Osteocyte (in vitro differentiated cells): ENCODE results near the gene CHPT1. TPM values are rescaled to one million over a fixed set of nuclear protein-coding genes. Genes with fewer than 3 reads are reported as not detected.

Source experiments
- DNase-seq: peaks from one replicate; pipeline ENCODE4 v3.0.0; 2021; ENCODE audit warnings: mixed read lengths; ENCODE audit not compliant: unreplicated experiment; ENCODE audit errors: extremely low spot score
- H3K27ac Mint-ChIP-seq: one replicate; pipeline ENCODE4 v1.8.0; 2021; ENCODE audit warnings: mild to moderate bottlenecking, mixed read lengths; ENCODE audit not compliant: unreplicated experiment
- H3K27me3 Mint-ChIP-seq: one replicate; pipeline ENCODE4 v1.8.0; 2021; ENCODE audit warnings: mixed read lengths; ENCODE audit not compliant: unreplicated experiment
- H3K36me3 Mint-ChIP-seq: one replicate; pipeline ENCODE4 v1.8.0; 2021; ENCODE audit warnings: mixed read lengths; ENCODE audit not compliant: unreplicated experiment
- H3K4me1 Mint-ChIP-seq: one replicate; pipeline ENCODE4 v1.8.0; 2021; ENCODE audit warnings: mixed read lengths; ENCODE audit not compliant: unreplicated experiment
- H3K4me3 Mint-ChIP-seq: one replicate; pipeline ENCODE4 v1.8.0; 2021; ENCODE audit warnings: mild to moderate bottlenecking, moderate library complexity, mixed read lengths; ENCODE audit not compliant: unreplicated experiment
- H3K9me3 Mint-ChIP-seq: one replicate; pipeline ENCODE4 v1.8.0; 2021; ENCODE audit warnings: mixed read lengths; ENCODE audit not compliant: unreplicated experiment
- total RNA-seq: library from RNA; stranded (reverse); gene quantifications from 2 replicates; pipeline ENCODE4 v1.2.1, GENCODE V29; 2021
- TF ChIP-seq, protein P1 (sequence below): fragments of 200-600 bp; sonication (generic); IDR thresholded peaks from 2 replicates; pipeline ENCODE4 v1.5.0; 2021; ENCODE audit warnings: antibody characterized with exemption, mild to moderate bottlenecking, moderate library complexity

The CHPT1 gene
- total RNA-seq, 1 donor from 2014 or later, result 26.7 TPM

DNA sequence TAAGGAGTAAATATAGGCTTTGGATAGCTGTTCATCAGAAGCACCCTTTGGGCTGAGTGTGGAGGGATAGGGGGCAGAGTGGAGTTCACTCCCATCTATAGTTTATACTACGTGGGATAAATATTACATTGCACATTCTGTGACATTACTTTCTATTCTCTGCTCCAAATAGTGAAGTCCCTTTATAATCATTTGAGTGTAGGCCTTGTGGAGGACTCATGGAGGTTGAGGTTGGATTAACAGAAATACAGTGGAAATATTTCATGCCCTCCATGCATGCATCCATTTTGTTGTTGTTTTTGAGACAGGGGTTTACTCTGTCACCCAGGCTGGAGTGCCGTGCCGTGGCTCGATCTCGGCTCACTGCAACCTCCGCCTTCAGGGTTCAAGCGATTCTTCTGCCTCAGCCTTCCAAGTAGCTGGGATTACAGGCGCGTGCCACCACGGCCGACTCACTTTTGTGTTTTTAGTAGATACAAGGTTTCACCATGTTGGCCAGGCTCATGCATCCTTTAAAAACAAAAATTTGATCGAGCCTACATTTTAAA lies 1.4 kb downstream of the CHPT1 start:
- Mint-ChIP-seq H3K27ac (peak overlapping the region; percentile 81), H3K36me3 (no peaks in the 10 kb centered on the region), H3K9me3 (no peaks in the 10 kb centered on the region), H3K4me1 (peaks cover 35% of the 10 kb centered on the region), H3K27me3 (no peaks in the 10 kb centered on the region), H3K4me3 (peak overlapping the region; percentile 87)
- TF ChIP-seq, protein P1, sequence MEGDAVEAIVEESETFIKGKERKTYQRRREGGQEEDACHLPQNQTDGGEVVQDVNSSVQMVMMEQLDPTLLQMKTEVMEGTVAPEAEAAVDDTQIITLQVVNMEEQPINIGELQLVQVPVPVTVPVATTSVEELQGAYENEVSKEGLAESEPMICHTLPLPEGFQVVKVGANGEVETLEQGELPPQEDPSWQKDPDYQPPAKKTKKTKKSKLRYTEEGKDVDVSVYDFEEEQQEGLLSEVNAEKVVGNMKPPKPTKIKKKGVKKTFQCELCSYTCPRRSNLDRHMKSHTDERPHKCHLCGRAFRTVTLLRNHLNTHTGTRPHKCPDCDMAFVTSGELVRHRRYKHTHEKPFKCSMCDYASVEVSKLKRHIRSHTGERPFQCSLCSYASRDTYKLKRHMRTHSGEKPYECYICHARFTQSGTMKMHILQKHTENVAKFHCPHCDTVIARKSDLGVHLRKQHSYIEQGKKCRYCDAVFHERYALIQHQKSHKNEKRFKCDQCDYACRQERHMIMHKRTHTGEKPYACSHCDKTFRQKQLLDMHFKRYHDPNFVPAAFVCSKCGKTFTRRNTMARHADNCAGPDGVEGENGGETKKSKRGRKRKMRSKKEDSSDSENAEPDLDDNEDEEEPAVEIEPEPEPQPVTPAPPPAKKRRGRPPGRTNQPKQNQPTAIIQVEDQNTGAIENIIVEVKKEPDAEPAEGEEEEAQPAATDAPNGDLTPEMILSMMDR, result peak; percentile 37
- no peak for DNase-seq

- DNase-seq, result no peak
- no peaks in the 10 kb centered on the region for H3K9me3 Mint-ChIP-seq
- no peak overlapping the region for H3K27ac Mint-ChIP-seq
- H3K36me3 Mint-ChIP-seq, result no peaks in the 10 kb centered on the region
- no peaks in the 10 kb centered on the region for H3K27me3 Mint-ChIP-seq
- H3K4me1 Mint-ChIP-seq, result peaks cover 35% of the 10 kb centered on the region
- no peak overlapping the region for H3K4me3 Mint-ChIP-seq
- TF ChIP-seq, protein P1, result no peak
These were observed 2.9 kb downstream of the CHPT1 start for GRCh38 chr12:101700299-101700820.

- H3K4me1 Mint-ChIP-seq, result peaks cover 26% of the 10 kb centered on the region
- DNase-seq, result no peak
- no peak overlapping the region for H3K27ac Mint-ChIP-seq
- H3K4me3 Mint-ChIP-seq, result no peak overlapping the region
- H3K36me3 Mint-ChIP-seq, result no peaks in the 10 kb centered on the region
- TF ChIP-seq, protein P1, result no peak
- H3K9me3 Mint-ChIP-seq, result no peaks in the 10 kb centered on the region
- no peaks in the 10 kb centered on the region for H3K27me3 Mint-ChIP-seq
These were observed 6.0 kb downstream of the CHPT1 start for GRCh38 chr12:101703487-101703886.

- no peaks in the 10 kb centered on the region for H3K9me3 Mint-ChIP-seq
- no peaks in the 10 kb centered on the region for H3K27me3 Mint-ChIP-seq
- no peaks in the 10 kb centered on the region for H3K36me3 Mint-ChIP-seq
- TF ChIP-seq, protein P1, result no peak
- DNase-seq, result no peak
- no peak overlapping the region for H3K4me3 Mint-ChIP-seq
- H3K27ac Mint-ChIP-seq, result no peak overlapping the region
- peaks cover 4% of the 10 kb centered on the region for H3K4me1 Mint-ChIP-seq
These were observed 9.0 kb downstream of the CHPT1 start for GRCh38 chr12:101706403-101706802.

DNA sequence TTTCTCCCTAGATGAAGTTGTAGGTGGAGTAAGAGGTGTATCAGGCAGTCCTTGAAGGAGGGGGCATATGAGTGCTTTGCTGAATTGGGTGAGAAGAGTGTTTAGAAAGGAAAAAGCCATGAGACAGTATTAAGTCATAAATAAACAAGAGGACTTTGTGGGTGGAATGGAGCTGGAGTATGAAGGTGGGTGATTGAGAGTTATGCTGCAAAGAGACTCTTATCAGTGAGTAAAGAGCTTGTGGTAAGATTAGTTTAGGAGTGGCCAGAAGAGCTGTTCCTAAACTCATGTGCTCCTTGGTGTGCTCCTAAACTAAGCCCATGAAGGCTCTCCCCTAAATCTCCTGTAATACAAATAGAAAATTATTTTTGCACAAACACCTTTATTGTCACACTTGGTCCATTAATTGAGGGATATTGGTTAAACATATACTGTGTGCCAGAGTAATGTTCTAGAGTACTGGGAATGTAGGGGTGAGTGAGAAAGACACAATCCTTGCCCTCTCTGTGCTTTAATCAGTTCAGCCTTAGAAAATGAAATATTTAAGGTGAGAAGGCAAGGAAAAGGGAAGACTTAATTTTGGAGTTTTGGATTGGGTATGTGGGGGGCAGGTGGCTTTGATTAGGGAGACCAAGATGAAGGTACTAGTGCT lies 9.8 kb downstream of the CHPT1 start:
- TF ChIP-seq, protein P1, result no peak
- peaks cover 5% of the 10 kb centered on the region for H3K4me1 Mint-ChIP-seq
- no peak overlapping the region for H3K4me3 Mint-ChIP-seq
- H3K9me3 Mint-ChIP-seq, result no peaks in the 10 kb centered on the region
- no peak overlapping the region for H3K27ac Mint-ChIP-seq
- H3K27me3 Mint-ChIP-seq, result no peaks in the 10 kb centered on the region
- no peak for DNase-seq
- H3K36me3 Mint-ChIP-seq, result no peaks in the 10 kb centered on the region
